RPMI8226 (cell line): Measurements from ENCODE around the gene RFTN1.

Experiments used
- DNase-seq: peaks from one replicate; pipeline ENCODE4 v3.0.0-alpha.2; 2015

RFTN1 gene

DNA sequence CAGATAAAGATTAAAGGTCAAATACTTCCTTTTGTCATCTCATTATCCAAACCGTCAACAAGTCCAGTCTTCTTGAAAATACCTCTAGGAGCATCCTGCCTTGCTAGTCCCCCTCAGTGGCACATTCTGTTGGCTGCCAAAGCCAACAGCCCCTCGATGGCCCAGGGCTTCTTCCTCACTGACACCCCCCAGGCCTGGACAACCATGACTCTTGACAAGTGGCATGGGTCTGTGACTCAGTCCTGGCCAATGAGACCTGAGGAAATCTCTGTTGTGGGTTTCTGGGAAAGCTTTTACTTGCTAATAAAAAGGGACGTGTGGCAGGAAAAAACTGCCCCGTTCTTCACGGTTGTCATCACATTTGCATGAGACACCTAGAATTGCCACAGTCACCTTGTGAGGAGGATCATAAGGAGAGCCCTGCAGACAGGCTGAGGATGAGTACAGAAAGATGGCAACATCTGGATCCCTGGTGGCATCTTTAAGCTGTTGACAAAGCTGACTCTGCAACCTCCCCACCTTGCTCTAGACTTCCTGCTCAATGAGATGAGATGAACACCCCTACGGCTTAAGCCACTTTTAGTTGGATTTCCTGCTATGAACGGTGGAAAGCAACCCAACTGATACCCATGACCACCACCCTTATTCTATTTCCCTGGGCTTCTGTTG lies 167.0 kb downstream of the RFTN1 start:
- DNase-seq: no peak

DNA sequence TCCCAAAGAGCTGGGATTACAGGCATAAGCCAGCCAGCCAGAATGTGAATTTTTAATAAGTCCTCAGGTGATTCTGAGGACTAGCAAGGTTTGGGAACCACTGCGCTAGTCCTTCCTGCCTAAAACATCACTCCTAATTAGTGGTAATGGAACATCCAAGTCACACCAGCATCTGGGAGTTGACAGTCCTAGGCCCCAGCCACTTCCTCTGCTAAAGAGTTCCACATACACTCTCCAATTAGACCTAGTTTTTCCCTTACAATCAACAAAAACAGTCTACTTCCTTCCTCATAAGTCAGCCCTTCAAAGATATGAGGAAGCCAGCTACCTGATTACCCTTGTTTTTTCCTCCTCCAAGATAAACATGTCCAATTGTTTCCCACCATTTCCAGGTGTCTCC lies 170.4 kb downstream of the RFTN1 start:
- no peak for DNase-seq

DNA sequence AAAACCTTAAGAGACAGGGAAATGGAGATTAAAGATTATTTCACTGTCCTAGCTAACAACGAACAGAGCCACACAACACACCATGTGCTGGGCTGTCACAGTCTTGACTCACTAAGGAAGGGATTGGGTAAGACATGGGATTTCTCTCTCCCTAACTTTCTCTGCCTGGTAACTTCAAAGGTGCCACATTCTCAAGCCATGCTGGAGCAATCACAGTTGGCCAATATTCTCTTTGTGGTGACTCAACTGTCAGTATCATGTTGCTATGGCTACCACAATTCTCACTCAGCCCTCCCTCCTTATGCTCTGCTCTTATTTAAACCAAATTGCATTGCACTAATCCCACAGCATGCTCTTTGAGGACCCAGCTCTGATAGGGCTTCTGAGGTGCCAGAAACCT lies 174.5 kb downstream of the RFTN1 start:
- DNase-seq: no peak

DNA sequence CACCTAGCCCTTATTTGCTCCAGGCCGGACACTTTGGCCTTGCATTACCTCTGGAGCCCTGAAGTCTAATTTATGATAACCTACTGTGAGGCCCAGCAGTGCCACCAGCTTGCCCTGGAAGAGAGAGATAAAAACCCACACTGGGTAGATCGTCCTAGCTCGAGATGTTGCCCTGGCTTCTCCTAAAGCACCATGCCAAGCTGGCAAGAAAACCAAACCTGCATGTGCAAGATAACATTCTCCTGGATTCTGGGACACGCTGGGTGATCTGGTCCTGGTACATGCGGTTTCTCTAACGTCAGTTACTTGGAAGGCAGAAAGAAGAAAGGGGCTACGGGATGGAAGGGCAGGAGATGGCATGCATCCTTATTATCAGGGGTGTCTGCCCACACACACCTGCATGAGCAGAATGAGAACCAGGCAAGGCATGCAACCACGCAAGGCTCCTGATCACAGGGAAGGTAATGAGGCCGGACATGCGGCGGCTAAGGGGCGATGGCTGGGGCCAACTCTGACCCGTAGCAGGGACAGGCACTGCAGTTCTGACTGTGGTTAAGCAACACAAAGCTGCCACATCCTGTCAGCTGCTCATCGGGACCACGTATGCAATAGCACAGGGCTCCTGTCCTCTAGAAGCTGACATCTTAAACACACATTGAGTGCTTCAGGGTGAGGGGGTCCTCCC lies 175.5 kb downstream of the RFTN1 start:
- no peak for DNase-seq

DNA sequence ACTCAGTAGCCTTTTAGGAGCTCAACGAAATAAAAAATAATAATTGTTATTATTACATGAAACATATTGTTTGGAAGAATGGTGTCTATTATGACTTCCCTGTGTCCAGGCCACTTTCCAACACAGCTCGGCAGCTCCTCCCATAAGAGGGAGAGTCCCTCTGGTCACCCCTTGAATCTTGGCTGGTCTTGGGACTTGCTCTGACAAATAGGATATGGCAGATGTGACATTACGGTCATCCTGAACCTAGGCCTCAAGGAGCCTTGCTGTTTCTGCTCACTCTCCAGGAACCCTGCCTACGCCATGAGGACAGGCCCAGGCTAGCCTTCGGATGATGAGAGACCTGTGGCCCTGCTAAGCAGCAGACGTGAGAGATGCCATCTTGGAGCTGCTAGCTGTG lies 176.7 kb downstream of the RFTN1 start:
- no peak for DNase-seq

DNA sequence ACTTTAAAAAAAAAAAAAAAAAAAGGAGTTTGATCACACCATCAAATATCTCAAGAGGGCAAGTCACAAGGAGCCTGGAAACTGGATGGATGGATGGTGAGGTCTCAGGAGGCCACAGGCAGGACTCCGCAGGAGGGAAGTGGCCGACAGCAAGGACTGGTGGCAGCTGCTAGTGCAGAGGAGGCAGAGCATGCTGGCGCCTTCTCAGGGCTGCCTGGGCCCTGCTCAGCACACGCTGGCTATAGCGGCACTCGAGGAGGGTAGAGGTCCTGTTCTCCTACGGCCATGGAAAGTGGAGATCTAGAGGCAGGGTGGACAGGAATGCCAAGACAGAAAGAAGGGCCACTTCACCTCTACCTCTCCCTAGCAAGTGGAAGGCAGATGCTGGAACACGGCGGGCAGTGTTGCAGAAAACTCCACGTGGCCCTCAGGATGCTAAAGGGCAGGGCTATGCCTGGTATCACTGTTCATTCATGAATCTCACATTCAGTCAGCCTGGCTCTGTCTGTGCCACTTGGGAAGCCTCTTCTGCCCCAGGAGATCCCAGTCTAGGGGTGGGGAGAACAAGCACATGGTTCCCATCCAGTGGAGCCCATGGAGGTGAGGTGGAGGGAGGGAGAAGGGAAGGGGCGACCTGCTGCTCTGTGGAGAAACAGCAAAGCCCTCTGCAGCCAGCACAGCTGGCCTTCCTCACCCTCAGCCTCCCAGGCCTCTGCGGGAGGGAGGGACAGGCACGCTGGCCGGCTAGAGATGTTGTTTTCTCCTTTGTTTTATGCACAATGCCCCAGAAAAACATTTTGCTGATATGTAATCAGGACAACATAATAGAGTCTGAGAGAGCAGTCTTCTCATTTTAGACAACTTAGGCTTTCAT lies 177.5 kb downstream of the RFTN1 start:
- no peak for DNase-seq

DNA sequence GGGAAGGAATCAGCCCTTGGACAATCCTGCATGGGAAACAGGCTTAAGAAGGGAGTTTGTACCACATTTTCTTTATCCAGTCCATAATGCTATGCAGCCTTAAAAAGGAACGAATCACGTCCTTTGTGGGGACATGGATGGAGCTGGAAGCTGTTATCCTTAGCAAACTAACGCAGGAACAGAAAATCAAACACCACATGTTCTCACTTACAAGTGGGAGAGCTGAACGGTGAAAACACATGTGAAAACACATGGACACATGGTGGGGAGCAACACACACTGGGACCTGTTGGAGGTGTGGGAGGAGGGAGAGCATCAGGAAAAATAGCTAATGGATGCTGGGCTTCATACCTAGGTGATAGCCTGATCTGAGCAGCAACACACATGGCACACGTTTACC lies 178.2 kb downstream of the RFTN1 start:
- DNase-seq: no peak

DNA sequence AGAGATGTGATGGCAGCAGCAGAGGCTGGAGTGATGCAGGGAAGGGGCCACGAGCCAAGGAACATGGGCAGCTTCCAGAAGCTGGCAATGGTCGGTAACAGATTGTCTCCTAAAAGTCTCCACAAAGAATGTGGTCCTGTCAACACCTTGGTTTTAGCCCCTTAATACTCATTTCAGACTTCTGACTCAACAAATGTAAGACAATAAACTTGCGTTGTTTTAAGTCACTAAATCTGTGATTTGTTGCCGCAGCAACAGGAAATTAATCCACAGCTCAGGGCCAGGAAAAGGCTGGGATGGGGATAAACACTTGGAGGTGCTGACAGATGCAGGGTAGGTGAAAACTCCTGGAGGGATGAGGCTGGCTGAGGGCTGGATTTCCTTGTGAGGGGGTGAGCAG lies 178.6 kb downstream of the RFTN1 start:
- DNase-seq: no peak

DNA sequence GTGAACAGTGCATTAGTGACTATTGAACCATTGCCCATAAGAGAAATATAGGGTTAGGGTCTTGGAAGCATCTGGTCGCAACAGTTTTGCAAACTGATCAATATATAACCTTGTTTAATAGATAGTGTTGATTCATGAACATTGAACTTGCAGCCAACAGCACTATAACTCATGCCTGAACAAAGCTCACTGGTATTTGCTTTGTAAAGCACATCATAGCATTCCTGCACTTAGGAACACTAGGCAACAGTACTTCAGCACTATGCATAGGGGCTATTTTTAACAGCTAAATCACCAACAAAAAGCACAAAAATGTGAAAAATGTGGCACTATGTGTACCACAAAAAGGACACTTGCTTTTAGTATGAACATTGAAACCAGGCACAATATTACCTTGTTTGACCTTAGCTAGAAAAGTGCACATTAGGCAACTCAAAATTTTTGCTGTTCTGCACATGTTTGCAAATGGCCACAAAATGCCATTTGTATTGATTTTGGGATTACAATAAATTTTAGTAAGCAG lies 180.5 kb downstream of the RFTN1 start:
- no peak for DNase-seq

DNA sequence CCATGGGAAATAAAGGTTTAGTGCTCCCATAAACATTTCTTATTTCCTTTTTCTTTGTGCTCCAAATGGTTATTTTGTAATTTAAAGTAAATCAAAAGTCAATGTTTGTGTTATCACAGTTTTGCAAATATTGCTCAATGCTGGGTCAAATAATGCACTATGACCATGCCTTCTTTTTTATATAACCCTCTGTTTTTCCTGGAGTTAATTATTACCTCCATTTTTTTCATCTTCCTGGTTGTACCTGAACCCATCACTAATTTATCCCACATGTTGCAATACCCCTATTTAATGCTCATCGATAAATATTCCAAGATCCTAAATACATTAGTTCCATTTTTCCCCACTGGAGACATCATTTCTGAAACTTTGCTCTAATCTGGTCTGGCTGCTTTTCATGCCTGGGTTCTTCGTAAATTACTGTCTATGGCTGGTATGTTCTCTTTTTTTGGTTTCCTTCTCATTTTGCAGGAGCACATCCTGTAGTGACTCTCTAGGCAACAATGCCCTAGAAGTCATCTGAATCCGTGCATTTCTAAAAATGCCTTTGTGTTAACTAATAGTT lies 182.1 kb downstream of the RFTN1 start:
- no peak for DNase-seq

DNA sequence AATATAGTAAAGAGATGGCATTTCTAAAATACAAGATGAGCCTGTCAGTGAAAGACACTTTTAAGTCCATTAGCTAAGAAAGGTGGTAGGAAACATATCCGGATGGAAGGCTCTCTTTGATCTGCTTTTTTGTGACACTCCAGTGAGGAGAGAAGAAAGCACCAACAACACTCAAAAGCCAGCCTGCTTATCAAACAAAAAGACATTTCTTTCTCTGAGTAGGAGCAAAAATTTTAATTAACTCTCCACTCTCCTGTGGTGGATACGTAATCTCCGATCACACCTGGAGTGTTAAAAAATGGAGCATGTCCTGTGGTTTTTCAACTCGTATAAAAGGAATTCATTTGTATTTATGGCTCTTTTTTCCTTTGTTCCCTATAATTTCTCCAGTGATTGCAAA lies 183.1 kb downstream of the RFTN1 start:
- DNase-seq: no peak

DNA sequence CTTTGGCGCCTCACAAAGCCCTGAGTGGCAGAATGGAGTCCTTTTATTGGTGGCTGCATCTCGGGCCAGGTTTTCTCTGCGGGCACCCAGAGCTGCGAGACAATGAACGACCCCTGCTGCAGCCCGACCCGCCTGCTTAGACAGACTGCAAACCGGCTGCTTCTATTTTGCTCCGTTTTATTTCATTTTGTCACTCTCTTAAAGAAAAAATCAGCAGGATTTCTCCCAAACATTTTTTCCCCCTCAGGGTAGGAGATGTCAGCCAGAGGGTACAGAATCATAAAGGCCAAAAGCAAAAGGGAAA lies 183.7 kb downstream of the RFTN1 start:
- no peak for DNase-seq

DNA sequence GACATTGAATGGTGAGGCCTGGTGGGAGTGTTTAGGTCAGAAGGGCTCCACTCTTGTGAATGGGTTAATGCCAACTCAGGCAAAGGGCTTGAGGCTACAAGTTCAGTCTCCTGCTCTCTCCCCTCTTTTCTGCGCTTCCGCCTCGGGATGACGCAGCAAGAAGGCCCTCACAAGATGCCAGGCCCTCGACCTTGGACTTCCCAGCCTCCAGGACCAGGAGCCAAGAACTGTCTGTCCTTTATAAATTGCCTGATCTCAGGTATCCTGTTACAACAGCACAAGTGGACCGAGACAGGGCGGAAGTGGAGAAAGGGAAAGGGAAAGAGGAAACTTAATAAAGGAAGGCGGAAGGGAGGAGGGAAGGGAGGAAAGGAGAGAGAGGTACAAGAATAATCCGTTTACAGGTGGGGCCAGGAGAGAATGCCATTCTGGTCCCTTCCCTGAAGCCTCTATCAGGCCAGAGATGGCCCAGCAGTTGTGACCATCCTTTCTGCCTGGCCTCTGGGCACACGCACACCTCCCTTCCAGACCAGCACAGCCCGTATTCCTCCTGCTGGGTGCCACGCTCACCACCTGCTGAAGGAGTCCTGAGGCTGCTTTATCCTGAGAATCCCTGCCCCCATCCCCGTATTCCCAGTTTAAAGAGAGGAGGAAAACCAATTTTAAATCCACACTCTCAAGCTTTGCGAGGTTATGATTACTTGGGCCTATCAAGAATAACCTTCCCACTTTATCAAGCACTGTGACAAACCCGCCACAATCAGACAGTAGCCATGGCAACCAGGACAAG lies 184.3 kb downstream of the RFTN1 start:
- no peak for DNase-seq

DNA sequence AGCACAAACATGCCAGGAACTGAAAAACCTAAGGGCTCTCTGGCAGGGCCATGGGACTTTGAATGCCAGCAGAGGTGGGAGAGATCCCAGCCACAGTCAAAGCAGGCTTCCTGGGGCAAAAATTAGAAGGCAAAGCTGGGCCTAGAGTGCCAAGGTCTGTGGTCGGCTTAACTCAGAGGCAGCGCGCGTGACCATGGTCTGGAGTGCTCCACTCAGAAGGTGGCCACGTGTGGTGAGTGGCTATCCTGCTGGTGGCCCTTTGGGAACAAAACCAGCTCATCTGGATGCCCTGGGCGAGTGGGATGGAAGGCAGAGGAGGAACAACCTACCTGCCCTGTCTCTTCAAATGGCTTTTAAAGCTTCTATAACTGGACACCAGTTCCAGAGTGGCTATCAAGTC lies 185.4 kb downstream of the RFTN1 start:
- no peak for DNase-seq

DNA sequence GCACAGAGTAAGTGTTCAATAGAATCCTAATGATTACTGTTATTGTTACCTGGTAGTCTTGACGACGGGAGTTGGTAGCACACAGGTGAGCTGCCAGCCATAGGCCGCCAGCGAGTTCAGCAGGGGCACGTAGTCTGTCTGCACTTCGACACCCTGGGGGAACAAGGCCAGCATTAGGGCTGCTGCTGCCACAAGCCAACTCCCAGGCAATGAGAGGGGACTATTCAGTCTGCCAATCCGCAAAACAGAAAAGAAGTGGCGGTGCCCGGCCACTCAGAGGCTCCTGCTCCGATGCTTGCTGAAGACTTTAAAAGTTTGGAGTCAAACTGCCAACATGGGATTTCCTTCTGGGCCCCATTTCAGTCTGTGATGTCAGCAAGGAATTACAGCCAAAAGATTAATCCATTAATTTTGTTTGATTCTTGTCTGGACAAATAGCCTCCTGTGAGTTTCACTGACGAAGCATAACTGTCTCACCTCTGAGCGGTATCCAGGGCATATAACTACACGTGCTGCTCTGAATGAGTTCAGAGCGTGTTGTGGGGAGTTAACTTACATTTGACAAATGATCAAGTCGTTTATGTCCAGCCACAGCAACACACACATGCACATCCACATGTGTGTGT lies 186.7 kb downstream of the RFTN1 start:
- DNase-seq: no peak

DNA sequence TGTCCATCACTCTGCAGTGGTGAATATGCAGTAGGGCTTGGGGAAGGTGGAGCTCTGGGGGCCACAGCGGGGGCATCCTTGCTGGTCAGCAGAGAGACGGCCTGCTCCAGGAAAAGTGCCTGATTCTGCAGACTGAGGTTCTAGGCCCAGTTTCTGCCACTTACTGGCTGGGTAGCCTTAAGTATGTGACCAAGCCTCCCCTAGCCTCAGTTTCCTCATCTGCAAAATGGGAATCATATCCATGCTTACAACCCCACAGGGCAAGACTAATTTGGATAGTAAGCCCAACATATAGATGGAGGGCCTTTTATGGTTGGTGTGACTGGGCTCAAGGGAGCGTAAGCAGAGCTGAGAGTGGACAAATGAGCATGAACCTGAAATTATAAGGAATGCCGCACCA lies 187.6 kb downstream of the RFTN1 start:
- DNase-seq: no peak

DNA sequence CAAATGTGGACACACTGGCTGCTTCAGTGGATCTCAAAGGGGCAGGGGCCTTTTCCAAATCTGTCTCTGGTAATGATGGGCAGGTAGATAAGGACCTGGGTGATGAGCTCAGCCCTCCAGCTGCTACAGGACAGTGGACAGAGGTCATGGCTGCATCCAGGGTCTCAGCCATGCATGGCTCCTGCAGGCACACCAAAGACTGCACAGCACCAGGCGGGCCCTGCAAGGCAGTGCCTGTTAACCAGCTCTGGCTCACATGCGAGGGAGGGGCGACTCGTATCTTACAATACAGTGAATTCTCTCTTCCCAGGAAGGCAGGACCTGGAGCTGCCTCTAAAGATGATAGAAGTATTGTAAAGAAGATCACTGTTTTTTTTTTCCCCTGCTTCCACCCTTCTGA lies 189.8 kb downstream of the RFTN1 start:
- no peak for DNase-seq

DNA sequence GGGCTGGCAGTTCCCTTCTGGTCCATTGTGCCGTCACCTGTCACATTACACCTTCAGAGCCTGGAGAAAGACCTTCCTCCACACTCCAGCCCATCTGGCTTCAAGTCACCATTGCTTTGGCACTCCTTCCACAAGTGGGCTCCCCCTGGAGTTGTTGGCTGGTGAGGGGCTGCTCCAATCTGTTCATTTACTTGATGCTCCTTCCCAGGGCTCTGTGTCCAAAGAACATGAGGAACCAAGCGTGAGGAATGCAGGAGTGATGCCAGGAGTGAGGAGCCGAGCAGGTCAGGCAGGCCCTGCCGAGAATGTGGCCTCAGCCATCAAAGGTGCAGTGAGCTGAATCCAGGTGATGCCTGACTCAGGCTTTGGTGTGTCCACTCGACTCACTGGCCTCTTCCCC lies 191.3 kb downstream of the RFTN1 start:
- DNase-seq: no peak

DNA sequence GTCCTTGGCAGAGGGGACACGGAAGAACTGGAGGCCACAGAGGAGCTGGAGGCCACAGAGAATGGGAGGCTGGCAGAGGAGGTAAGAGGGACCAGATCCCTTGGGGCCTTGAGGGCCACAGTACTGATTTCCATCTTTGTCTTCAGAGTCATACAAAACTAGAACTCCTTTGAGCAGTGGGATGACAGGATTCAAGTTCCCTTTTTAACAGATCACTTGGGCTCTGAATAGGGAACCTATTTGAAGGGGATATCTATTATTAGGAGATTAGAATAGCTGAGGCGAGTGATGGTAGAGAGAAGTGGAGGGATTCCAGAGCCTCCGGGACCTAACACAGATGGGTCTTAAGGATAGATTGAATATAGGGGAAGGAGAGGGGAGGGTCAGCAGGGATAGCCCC lies 192.8 kb downstream of the RFTN1 start:
- DNase-seq: no peak

DNA sequence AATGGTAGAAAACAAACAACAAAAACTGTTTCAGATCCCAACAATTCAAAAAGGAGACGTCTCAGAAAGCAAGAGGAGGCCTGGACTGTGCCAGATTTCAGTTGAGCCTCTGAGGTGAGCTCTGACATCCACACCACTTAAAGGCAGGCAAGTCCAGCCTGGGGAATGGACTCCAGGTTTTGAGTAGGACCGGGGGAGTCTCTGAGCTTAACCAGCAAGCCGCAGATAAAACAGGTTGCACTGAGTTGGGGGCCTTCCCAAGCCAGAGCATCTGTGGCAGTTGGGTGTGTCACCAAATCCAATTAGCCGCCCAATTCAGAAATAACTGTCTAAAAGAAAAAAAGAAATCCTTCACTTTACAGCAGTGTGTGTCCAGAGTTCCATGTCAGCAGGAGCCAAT lies 193.8 kb downstream of the RFTN1 start:
- DNase-seq: no peak

DNA sequence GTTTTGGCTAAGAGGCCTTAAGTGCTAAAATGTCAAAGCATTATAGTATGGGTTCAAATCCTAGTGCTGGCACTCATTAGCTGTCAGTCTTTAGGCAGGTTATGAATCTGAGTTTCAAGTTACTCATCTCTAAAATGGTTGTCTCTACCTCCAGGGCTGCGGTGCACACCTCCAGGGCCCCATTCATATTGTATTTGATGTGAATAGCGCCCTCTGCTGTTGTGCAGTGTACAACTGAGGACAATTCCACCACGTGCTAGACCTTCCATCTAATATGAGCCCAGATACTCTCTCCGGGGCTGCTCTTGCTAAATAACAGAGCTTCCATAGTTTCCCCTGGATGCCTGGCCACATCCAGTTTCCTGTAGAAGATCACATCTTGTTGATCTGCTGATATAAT lies 194.2 kb downstream of the RFTN1 start:
- DNase-seq: peak; percentile 40

DNA sequence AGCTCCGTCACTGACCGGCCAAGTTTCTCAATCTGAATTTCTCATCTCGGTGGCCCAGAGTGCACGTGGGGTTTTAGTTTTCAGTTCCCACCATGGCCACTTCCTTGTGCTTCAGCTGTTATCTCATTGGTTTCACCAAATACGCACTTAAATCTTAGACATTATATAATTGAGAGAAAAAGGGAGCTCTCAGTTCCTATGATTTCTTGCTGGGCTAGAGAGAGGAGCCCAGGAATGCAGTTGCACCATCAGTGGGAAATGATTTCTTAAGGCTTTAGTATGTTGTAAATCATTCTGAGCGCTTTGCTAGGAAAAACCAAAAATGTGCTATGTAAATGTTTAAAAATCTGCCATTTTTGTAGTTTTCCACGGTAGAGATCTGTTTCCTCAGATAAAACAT lies 195.3 kb downstream of the RFTN1 start:
- DNase-seq: no peak
